SK-N-SH (cell line): ENCODE results near the gene SLAMF6.
"Not testable (repeated sequence)": the region's sequence is repeated elsewhere in the genome, so short reads cannot be mapped to it uniquely, and the experiment has no call there.

ENCODE experiments used
- CHD2 ChIP-seq: fragments of 150-350 bp; IDR thresholded peaks from 2 replicates; pipeline ENCODE4 v1.6.1; 2018; ENCODE audit warnings: low read length; ENCODE audit not compliant: partially characterized antibody
- EP300 ChIP-seq, 2 experiments: IDR thresholded peaks; 2 replicates each; pipeline versions ENCODE4 v1.4.0 to v1.6.1; 2012; ENCODE audit warnings: borderline replicate concordance in 1 of 2, low read depth in 1 of 2, low read length in 1 of 2

- TF ChIP-seq CHD2; EP300 (IDR thresholded peaks at IDR 0.05; ENCODE audit: borderline replicate concordance in 1 of 2, low read depth in 1 of 2, low read length in 1 of 2): not testable (repeated sequence)
Observed at GRCh38 chr1:160523789-160524188, 734 bp upstream of the SLAMF6 start.
